Stimulated activated CD8-positive, alpha-beta memory T cell treated with anti-CD3 and anti-CD28 coated beads, Interleukin-4, amount 100 ng/mL, for 1 hour (primary cell): ENCODE data around the gene HNRNPA1.

Source experiments
- DNase-seq, 2 donors: peaks; one replicate each; pipeline ENCODE4 v3.0.0-alpha.2; 2020; ENCODE audit warnings: low read depth in 2 of 2, low spot score in 1 of 2

Gene HNRNPA1

GRCh38 chr12:54333420-54334034 lies 53.0 kb downstream of the HNRNPA1 start:
- no peak for DNase-seq
